ENCODE measurements around the gene USP21.

USP21 gene

DNA sequence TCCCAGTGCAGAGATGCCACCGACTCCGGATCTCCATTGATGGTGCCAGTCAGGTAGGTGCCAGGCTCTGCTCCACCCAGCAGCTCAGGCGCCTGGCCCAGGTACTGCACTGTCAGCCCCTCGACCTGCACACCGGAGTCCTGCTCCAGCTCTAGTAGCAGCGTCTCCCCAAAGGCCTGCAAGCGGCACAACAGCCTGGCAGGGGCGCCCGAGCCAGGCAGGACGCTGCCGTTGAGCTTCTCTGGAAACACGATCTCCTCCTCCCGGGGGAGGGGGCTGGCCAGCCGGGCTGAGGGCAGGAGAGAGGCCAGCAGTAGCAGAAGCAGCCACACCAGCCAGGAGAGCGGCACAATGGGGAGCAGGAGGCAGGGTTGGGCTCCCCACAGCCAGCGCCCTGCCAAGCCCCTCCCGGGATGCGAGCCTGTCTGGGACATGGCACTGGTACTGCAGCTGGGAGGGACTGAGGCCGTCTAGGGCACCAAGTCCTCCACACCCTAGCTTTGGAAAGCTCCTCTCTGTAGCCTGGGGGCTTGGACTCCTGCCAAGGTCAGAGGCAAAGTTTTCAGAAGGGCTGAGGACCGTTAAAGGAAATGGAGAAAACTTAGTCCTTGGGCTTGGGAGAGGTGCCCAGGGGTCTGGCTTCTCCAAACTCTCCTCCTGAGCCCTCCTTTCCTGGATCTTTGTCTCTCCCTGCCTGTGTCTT lies 39.0 kb downstream of the USP21 start:
- Histone ChIP-seq H3K27ac (ENCODE audit: low read depth, low read length) (no peak overlapping the region), H3K4me3 (ENCODE audit: low read length) (no peak overlapping the region), H3K4me2 (ENCODE audit: low read length) (peak overlapping the region; percentile 28), H3K4ac (ENCODE audit: low read depth, low read length) (no peak overlapping the region), H3K27me3 (ENCODE audit: insufficient read depth, low read length, poor library complexity) (no peaks in the 10 kb centered on the region), H4K8ac (ENCODE audit: low read depth, low read length) (no peak overlapping the region), H2BK120ac (ENCODE audit: low read depth, low read length) (no peak overlapping the region), H4K5ac (ENCODE audit: low read length) (no peak overlapping the region), H3K79me1 (ENCODE audit: low read length) (peaks cover 2% of the 10 kb centered on the region), H3K9ac (ENCODE audit: low read length) (peak overlapping the region; percentile 66), H3K36me3 (ENCODE audit: control insufficient read depth, insufficient read depth, low read length) (no peaks in the 10 kb centered on the region), H2AK5ac (ENCODE audit: low read length) (no peak overlapping the region), H3K79me2 (ENCODE audit: control insufficient read depth, insufficient read depth, low read length) (peaks cover 2% of the 10 kb centered on the region), H2BK15ac (replicated peaks; ENCODE audit: low read depth) (no peak overlapping the region), H3K4me1 (ENCODE audit: control insufficient read depth, low read depth, low read length) (peaks cover 32% of the 10 kb centered on the region), H2BK5ac (ENCODE audit: low read length) (no peak overlapping the region), H3K23ac (ENCODE audit: low read length) (peak overlapping the region; percentile 9), H3K18ac (ENCODE audit: low read length) (peak overlapping the region; percentile 42), H3K56ac (ENCODE audit: low read length) (peak overlapping the region; percentile 84)
- peak; percentile 86 for DNase-seq
- no CpG with 5 or more reads among the region's 20 CpGs for WGBS (ENCODE audit: extremely low coverage, insufficient coverage, low lambda C conversion rate)

DNA sequence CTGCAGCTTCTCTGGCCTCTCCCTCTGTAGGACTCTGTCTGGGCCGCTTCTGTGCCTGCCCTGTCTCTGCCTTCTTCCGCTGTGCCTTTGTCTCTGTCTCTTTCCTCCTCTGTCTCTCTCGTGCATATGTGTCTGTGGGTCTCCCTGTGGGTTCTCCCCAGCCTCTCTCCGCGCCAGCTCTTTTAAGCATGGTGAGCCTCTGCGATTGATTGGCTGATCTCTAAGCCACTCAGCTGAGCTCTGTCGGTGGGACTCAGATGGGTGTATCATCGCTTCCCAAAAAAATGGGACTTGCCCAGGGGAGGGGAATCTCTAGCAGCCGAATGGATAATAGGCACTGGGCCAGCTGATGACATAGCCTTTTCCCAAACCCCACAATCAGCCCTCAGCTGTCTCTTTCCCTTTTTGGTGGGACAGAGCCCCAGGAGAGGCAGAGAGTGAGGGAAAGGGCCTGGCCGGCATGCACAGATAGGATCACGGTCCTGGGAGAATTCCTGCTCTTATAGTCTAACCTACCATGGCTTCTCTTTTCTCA lies 39.7 kb downstream of the USP21 start, which contains the start of gene ADAMTS4:
TSS of gene ADAMTS4 (minus strand) at position 158 of the 535 bp plus-strand sequence. CDS start 427 bp downstream, outside the sequence.
- no peaks in the 10 kb centered on the region for H3K36me3 ChIP-seq (ENCODE audit: control insufficient read depth, insufficient read depth, low read length)
- peaks cover 32% of the 10 kb centered on the region for H3K4me1 ChIP-seq (ENCODE audit: control insufficient read depth, low read depth, low read length)
- H3K18ac ChIP-seq (ENCODE audit: low read length) = peak within 1 kb of the TSS; percentile 42
- no peak within 1 kb of the TSS for H3K27ac ChIP-seq (ENCODE audit: low read depth, low read length)
- DNase-seq = peak; percentile 86
- peaks cover 3% of the 10 kb centered on the region for H3K79me2 ChIP-seq (ENCODE audit: control insufficient read depth, insufficient read depth, low read length)
- no peak within 1 kb of the TSS for H4K8ac ChIP-seq (ENCODE audit: low read depth, low read length)
- H2BK120ac ChIP-seq (ENCODE audit: low read depth, low read length) = no peak within 1 kb of the TSS
- WGBS (ENCODE audit: extremely low coverage, insufficient coverage, low lambda C conversion rate) = no CpG with 5 or more reads among the region's 11 CpGs
- H3K4ac ChIP-seq (ENCODE audit: low read depth, low read length) = peak within 1 kb of the TSS; percentile 64
- H3K9ac ChIP-seq (ENCODE audit: low read length) = peak within 1 kb of the TSS; percentile 66
- no peak within 1 kb of the TSS for H4K5ac ChIP-seq (ENCODE audit: low read length)
- no peak within 1 kb of the TSS for H3K4me3 ChIP-seq (ENCODE audit: low read length)
- H2BK15ac ChIP-seq (replicated peaks; ENCODE audit: low read depth) = no peak within 1 kb of the TSS
- H3K27me3 ChIP-seq (ENCODE audit: insufficient read depth, low read length, poor library complexity) = no peaks in the 10 kb centered on the region
- peak within 1 kb of the TSS; percentile 28 for H3K4me2 ChIP-seq (ENCODE audit: low read length)
- peak within 1 kb of the TSS; percentile 84 for H3K56ac ChIP-seq (ENCODE audit: low read length)
- H2AK5ac ChIP-seq (ENCODE audit: low read length) = peak within 1 kb of the TSS; percentile 73
- peak within 1 kb of the TSS; percentile 9 for H3K23ac ChIP-seq (ENCODE audit: low read length)
- peak within 1 kb of the TSS; percentile 20 for H2BK5ac ChIP-seq (ENCODE audit: low read length)
- H3K79me1 ChIP-seq (ENCODE audit: low read length) = peaks cover 4% of the 10 kb centered on the region

DNA sequence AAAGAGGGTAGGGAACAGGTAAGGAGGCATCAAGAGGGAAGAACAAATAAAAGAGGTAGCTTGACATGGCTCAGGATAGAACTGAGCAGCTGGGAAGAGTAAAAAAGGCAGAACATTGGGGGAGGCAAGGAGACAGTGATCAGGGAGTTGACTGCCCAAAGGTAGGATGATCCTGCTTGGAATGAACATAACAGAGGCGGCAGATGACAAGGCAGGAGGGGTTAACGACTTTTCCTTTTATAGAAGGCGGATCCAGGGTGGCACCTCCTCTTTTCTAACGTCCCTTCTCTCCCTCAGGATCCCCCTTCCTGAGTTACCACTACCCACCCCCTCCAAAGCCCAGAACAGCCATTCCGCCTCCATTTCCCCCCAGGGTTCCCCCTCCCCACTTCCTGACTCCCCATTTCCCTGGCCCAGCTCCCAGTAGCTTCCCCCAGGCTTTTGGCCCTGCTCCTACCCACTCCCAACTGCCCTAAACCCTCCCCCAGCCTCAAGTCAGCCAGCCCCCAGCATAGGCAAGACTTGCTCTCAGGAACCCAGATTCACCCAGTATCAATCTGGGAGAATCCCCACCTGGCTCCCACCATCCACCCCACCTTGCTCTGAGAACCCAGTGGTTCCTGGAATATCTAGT lies 40.3 kb downstream of the USP21 start:
- peak overlapping the region; percentile 64 for H3K4ac ChIP-seq (ENCODE audit: low read depth, low read length)
- H3K27ac ChIP-seq (ENCODE audit: low read depth, low read length) = no peak overlapping the region
- H3K79me1 ChIP-seq (ENCODE audit: low read length) = peaks cover 4% of the 10 kb centered on the region
- peak overlapping the region; percentile 20 for H2BK5ac ChIP-seq (ENCODE audit: low read length)
- no peaks in the 10 kb centered on the region for H3K36me3 ChIP-seq (ENCODE audit: control insufficient read depth, insufficient read depth, low read length)
- H3K23ac ChIP-seq (ENCODE audit: low read length) = no peak overlapping the region
- H3K4me1 ChIP-seq (ENCODE audit: control insufficient read depth, low read depth, low read length) = peaks cover 32% of the 10 kb centered on the region
- H2BK15ac ChIP-seq (replicated peaks; ENCODE audit: low read depth) = no peak overlapping the region
- no peak overlapping the region for H3K4me2 ChIP-seq (ENCODE audit: low read length)
- H4K5ac ChIP-seq (ENCODE audit: low read length) = no peak overlapping the region
- H3K18ac ChIP-seq (ENCODE audit: low read length) = no peak overlapping the region
- H2AK5ac ChIP-seq (ENCODE audit: low read length) = peak overlapping the region; percentile 73
- H4K8ac ChIP-seq (ENCODE audit: low read depth, low read length) = no peak overlapping the region
- peak overlapping the region; percentile 18 for H3K9ac ChIP-seq (ENCODE audit: low read length)
- no peak overlapping the region for H2BK120ac ChIP-seq (ENCODE audit: low read depth, low read length)
- no peak overlapping the region for H3K4me3 ChIP-seq (ENCODE audit: low read length)
- no peak for DNase-seq
- H3K27me3 ChIP-seq (ENCODE audit: insufficient read depth, low read length, poor library complexity) = no peaks in the 10 kb centered on the region
- peak overlapping the region; percentile 95 for H3K56ac ChIP-seq (ENCODE audit: low read length)
- whole genome bisulfite sequencing (ENCODE audit: extremely low coverage, insufficient coverage, low lambda C conversion rate) = no CpG with 5 or more reads among the region's 5 CpGs
- peaks cover 3% of the 10 kb centered on the region for H3K79me2 ChIP-seq (ENCODE audit: control insufficient read depth, insufficient read depth, low read length)

DNA sequence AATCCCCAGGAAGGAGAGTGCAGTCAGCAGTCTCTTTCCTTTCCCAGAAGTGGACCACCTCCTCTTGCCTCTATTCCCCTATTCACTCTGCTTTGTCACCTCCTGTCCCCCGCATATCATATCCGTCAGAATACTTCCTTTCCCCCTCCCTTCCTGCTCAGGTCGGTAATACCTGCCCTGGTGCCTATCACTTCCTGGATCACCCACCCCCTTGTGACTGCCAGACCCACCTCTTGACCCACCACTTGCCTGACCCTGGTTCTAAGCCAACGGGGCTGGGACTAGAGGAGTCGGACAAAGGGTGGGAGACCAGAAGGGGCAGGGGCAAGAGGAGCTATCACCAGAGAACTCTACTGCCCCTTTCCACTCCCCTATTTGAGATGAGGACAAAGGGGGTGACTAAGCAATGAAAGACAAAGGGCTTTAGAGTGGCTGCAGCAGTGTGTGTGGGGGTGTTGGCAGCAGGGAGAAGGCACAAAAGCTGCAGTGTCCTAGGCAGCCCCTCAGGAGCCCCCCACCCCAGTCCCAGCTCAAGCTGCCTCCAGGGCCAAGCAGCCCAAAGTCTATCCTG lies 41.2 kb downstream of the USP21 start:
- H4K8ac ChIP-seq (ENCODE audit: low read depth, low read length) = no peak overlapping the region
- no peaks in the 10 kb centered on the region for H3K27me3 ChIP-seq (ENCODE audit: insufficient read depth, low read length, poor library complexity)
- no peak for DNase-seq
- no CpG with 5 or more reads among the region's 5 CpGs for WGBS (ENCODE audit: extremely low coverage, insufficient coverage, low lambda C conversion rate)
- H2BK15ac ChIP-seq (replicated peaks; ENCODE audit: low read depth) = no peak overlapping the region
- H3K23ac ChIP-seq (ENCODE audit: low read length) = no peak overlapping the region
- H3K27ac ChIP-seq (ENCODE audit: low read depth, low read length) = no peak overlapping the region
- peaks cover 32% of the 10 kb centered on the region for H3K4me1 ChIP-seq (ENCODE audit: control insufficient read depth, low read depth, low read length)
- H3K79me2 ChIP-seq (ENCODE audit: control insufficient read depth, insufficient read depth, low read length) = peaks cover 3% of the 10 kb centered on the region
- peak overlapping the region; percentile 6 for H3K18ac ChIP-seq (ENCODE audit: low read length)
- H3K4me2 ChIP-seq (ENCODE audit: low read length) = no peak overlapping the region
- peaks cover 4% of the 10 kb centered on the region for H3K79me1 ChIP-seq (ENCODE audit: low read length)
- no peak overlapping the region for H2BK120ac ChIP-seq (ENCODE audit: low read depth, low read length)
- H3K9ac ChIP-seq (ENCODE audit: low read length) = peak overlapping the region; percentile 21
- peak overlapping the region; percentile 74 for H3K4ac ChIP-seq (ENCODE audit: low read depth, low read length)
- H3K56ac ChIP-seq (ENCODE audit: low read length) = peak overlapping the region; percentile 95
- H4K5ac ChIP-seq (ENCODE audit: low read length) = no peak overlapping the region
- H2BK5ac ChIP-seq (ENCODE audit: low read length) = peak overlapping the region; percentile 77
- peak overlapping the region; percentile 4 for H2AK5ac ChIP-seq (ENCODE audit: low read length)
- H3K4me3 ChIP-seq (ENCODE audit: low read length) = no peak overlapping the region
- no peaks in the 10 kb centered on the region for H3K36me3 ChIP-seq (ENCODE audit: control insufficient read depth, insufficient read depth, low read length)

DNA sequence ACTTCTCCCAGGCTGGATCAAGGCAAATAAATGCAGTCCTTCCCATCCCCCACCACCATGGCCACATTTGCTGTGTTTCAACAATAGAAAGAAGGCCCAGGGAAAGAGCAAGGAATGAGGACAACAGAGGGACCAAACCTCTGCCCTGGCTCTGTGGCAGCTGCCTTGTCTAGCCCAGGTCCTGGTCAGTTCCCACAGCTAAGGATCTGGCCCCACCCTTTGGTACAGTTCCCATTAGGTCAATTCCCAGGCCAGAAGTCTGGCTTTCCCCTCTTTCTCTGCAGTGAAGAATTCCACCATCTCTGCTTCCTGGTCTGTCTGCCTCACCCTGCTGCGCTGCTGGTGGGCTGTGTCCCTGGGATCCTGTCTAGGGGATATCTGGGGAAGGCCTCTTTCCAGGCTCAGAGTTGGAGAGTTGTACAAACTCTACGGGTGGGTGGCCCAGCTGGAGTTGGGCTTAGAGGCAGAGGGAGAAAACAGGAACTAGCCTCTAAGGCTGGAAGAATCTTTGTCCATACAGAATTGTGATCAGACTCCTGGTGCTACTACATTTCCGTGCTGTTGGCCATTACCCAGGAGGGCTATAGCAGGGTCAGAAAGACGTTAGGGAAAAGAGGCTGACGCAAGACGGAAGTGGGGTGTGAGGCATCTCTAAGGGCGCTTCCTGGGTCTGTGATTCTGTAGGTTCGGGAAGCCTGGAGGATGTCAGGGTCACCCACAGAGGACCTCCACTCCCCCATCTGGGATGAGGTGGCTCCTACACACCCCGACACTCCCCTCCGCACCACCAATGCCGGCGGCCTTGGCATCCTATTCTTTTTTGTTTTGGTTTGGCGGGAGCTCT lies 41.9 kb downstream of the USP21 start:
- Histone ChIP-seq H2BK5ac (ENCODE audit: low read length) (peak overlapping the region; percentile 77), H2BK15ac (replicated peaks; ENCODE audit: low read depth) (no peak overlapping the region), H3K36me3 (ENCODE audit: control insufficient read depth, insufficient read depth, low read length) (no peaks in the 10 kb centered on the region), H3K79me1 (ENCODE audit: low read length) (peaks cover 4% of the 10 kb centered on the region), H3K27ac (ENCODE audit: low read depth, low read length) (no peak overlapping the region), H3K9ac (ENCODE audit: low read length) (peak overlapping the region; percentile 23), H3K4me1 (ENCODE audit: control insufficient read depth, low read depth, low read length) (peaks cover 32% of the 10 kb centered on the region), H3K23ac (ENCODE audit: low read length) (no peak overlapping the region), H4K8ac (ENCODE audit: low read depth, low read length) (no peak overlapping the region), H2AK5ac (ENCODE audit: low read length) (peak overlapping the region; percentile 96), H3K4ac (ENCODE audit: low read depth, low read length) (peak overlapping the region; percentile 82), H3K27me3 (ENCODE audit: insufficient read depth, low read length, poor library complexity) (no peaks in the 10 kb centered on the region), H3K56ac (ENCODE audit: low read length) (peak overlapping the region; percentile 95), H3K79me2 (ENCODE audit: control insufficient read depth, insufficient read depth, low read length) (peaks cover 3% of the 10 kb centered on the region), H4K5ac (ENCODE audit: low read length) (peak overlapping the region; percentile 35), H2BK120ac (ENCODE audit: low read depth, low read length) (peak overlapping the region; percentile 23), H3K18ac (ENCODE audit: low read length) (peak overlapping the region; percentile 63), H3K4me3 (ENCODE audit: low read length) (no peak overlapping the region), H3K4me2 (ENCODE audit: low read length) (no peak overlapping the region)
- WGBS (ENCODE audit: extremely low coverage, insufficient coverage, low lambda C conversion rate) = no CpG with 5 or more reads among the region's 13 CpGs
- DNase-seq = no peak

Measured in mesendoderm (in vitro differentiated cells).